Sciatic nerve (tissue), 2 donors: ENCODE results near the gene CALML6. TPM values are rescaled to one million over a fixed set of nuclear protein-coding genes. Genes with fewer than 3 reads are reported as not detected.
A peak's percentile ranks its signal among the peaks of the same experiment; 100 is the strongest.

ENCODE experiments used
- ATAC-seq: fragments of 200-7000 bp; cut with Tn5 transposase; one replicate; pipeline ENCODE4 v1.9.1; 2020; ENCODE audit warnings: mild to moderate bottlenecking, moderate library complexity
- DNase-seq: peaks from one replicate; pipeline ENCODE4 v3.0.0-alpha.2; 2020; ENCODE audit warnings: low spot score
- intact Hi-C: fragments of 100-400 bp; cut with DNase I; formaldehyde crosslinking; loops from one replicate; pipeline ENCODE4 v1.14.2; 2022
- total RNA-seq: library from RNA; stranded (reverse); fragmentation: NEBNext Ultra II Directional; extraction: Animal tissue kit (Norgen Biotek cat#: 25700); gene quantifications from one replicate; pipeline ENCODE4 v1.2.1, GENCODE V29; 2021
- donor health status: DM: no; HTN: no; CAD: no.
- donor health status: DM: no; HTN: no; CAD: no.

The CALML6 gene
- total RNA-seq, 1 donor from 2014 or later, result 0.49 TPM

- intact Hi-C loops, result no loop called here
- ATAC-seq (no peak), DNase-seq (no peak)
Measured at GRCh38 chr1:1937549-1938275, 22.7 kb downstream of the CALML6 start.

- intact Hi-C loops, result no loop called here
- ATAC-seq (no peak), DNase-seq (no peak)
Measured at GRCh38 chr1:1938276-1938573, 23.2 kb downstream of the CALML6 start.

- intact Hi-C loops, result no loop called here
- DNase-seq, result no peak
- ATAC-seq, result no peak
Measured at GRCh38 chr1:1938613-1939295, 23.7 kb downstream of the CALML6 start.

GRCh38 chr1:1939296-1940122 lies 24.4 kb downstream of the CALML6 start:
- DNase-seq (no peak), ATAC-seq (no peak)
- intact Hi-C loops, result no loop called here

- no peak for ATAC-seq
- no peak for DNase-seq
- intact Hi-C loops, result no loop called here
Measured at GRCh38 chr1:1940123-1940425, 25.0 kb downstream of the CALML6 start.

GRCh38 chr1:1941211-1941841 lies 26.3 kb downstream of the CALML6 start:
- ATAC-seq, result no peak
- intact Hi-C loops, result no loop called here
- DNase-seq, result no peak

GRCh38 chr1:1941868-1942752 lies 27.1 kb downstream of the CALML6 start:
- DNase-seq, result no peak
- intact Hi-C loops, result no loop called here
- no peak for ATAC-seq

GRCh38 chr1:1942753-1943656 lies 27.9 kb downstream of the CALML6 start:
- ATAC-seq (no peak), DNase-seq (no peak)
- intact Hi-C loops, result no loop called here

- intact Hi-C loops, result no loop called here
- ATAC-seq (peak; percentile 73), DNase-seq (no peak)
Measured at GRCh38 chr1:1943834-1944570, 28.9 kb downstream of the CALML6 start.

- intact Hi-C loops, result no loop called here
- DNase-seq (no peak), ATAC-seq (no peak)
Measured at GRCh38 chr1:1945782-1946393, 30.8 kb downstream of the CALML6 start.

GRCh38 chr1:1946540-1946939 lies 31.5 kb downstream of the CALML6 start:
- ATAC-seq (peak; percentile 56), DNase-seq (no peak)
- intact Hi-C loops, result no loop called here

- intact Hi-C loops, result no loop called here
- no peak for ATAC-seq
- no peak for DNase-seq
Measured at GRCh38 chr1:1947493-1947892, 32.4 kb downstream of the CALML6 start.

GRCh38 chr1:1948783-1949182 lies 33.7 kb downstream of the CALML6 start:
- DNase-seq, result no peak
- no peak for ATAC-seq
- intact Hi-C loops, result no loop called here

GRCh38 chr1:1950940-1951339 lies 35.9 kb downstream of the CALML6 start:
- intact Hi-C loops, result loop anchor here (10.0 kb wide), 1 partner anchor 94 kb away; no protein-coding TSS in a partner anchor
- DNase-seq (no peak), ATAC-seq (no peak)

- DNase-seq (no peak), ATAC-seq (no peak)
- intact Hi-C loops, result loop anchor here (10.0 kb wide), 1 partner anchor 91 kb away; no protein-coding TSS in a partner anchor
Measured at GRCh38 chr1:1954015-1954414, 39.0 kb downstream of the CALML6 start.

GRCh38 chr1:1954831-1955441 lies 39.9 kb downstream of the CALML6 start:
- ATAC-seq, result no peak
- no peak for DNase-seq
- intact Hi-C loops, result loop anchor here (10.0 kb wide), 1 partner anchor 90 kb away; no protein-coding TSS in a partner anchor
